ENCODE results near the gene TNFSF4.
"Not testable (repeated sequence)": the region's sequence is repeated elsewhere in the genome, so short reads cannot be mapped to it uniquely, and the experiment has no call there.

Gene TNFSF4

GRCh38 chr1:173239058-173239457, 31.9 kb upstream of the TNFSF4 start:
- Histone ChIP-seq H3K4me3 (ENCODE audit: low read depth in 1 of 5, low read length in 5 of 5) (no peak overlapping the region), H3K9me3 (ENCODE audit: control insufficient read depth in 5 of 5, low read length in 5 of 5) (peaks cover 4 to 24% (median 13%) of the 10 kb centered on the region in 5 donors), H3K27me3 (ENCODE audit: control insufficient read depth in 5 of 5, insufficient read depth in 4 of 5, low read length in 5 of 5) (no peaks in the 10 kb centered on the region), H3K36me3 (ENCODE audit: control insufficient read depth in 5 of 5, insufficient read depth in 5 of 5, low read length in 5 of 5) (peaks cover 0 to 6% (median 0%) of the 10 kb centered on the region in 5 donors), H3K4me1 (ENCODE audit: control insufficient read depth in 5 of 5, insufficient read depth in 5 of 5, low read length in 5 of 5) (no peaks in the 10 kb centered on the region), H3K9ac (ENCODE audit: low read length in 5 of 5) (no peak overlapping the region), H3K27ac (ENCODE audit: low read depth, low read length) (no peak overlapping the region)

GRCh38 chr1:173234899-173235298, 27.8 kb upstream of the TNFSF4 start:
- Histone ChIP-seq H3K9ac (ENCODE audit: low read length in 5 of 5) (no peak overlapping the region), H3K27me3 (ENCODE audit: control insufficient read depth in 5 of 5, insufficient read depth in 4 of 5, low read length in 5 of 5) (no peaks in the 10 kb centered on the region), H3K4me1 (ENCODE audit: control insufficient read depth in 5 of 5, insufficient read depth in 5 of 5, low read length in 5 of 5) (no peaks in the 10 kb centered on the region), H3K9me3 (ENCODE audit: control insufficient read depth in 5 of 5, low read length in 5 of 5) (peaks cover 0 to 3% (median 0%) of the 10 kb centered on the region in 5 donors), H3K27ac (ENCODE audit: low read depth, low read length) (no peak overlapping the region), H3K36me3 (ENCODE audit: control insufficient read depth in 5 of 5, insufficient read depth in 5 of 5, low read length in 5 of 5) (peaks cover 0 to 6% (median 0%) of the 10 kb centered on the region in 5 donors), H3K4me3 (ENCODE audit: low read depth in 1 of 5, low read length in 5 of 5) (no peak overlapping the region)

GRCh38 chr1:173234434-173234833, 27.3 kb upstream of the TNFSF4 start:
- H3K4me3 ChIP-seq (ENCODE audit: low read depth in 1 of 5, low read length in 5 of 5); H3K27ac ChIP-seq (ENCODE audit: low read depth, low read length); H3K36me3 ChIP-seq (ENCODE audit: control insufficient read depth in 5 of 5, insufficient read depth in 5 of 5, low read length in 5 of 5); H3K4me1 ChIP-seq (ENCODE audit: control insufficient read depth in 5 of 5, insufficient read depth in 5 of 5, low read length in 5 of 5); H3K27me3 ChIP-seq (ENCODE audit: control insufficient read depth in 5 of 5, insufficient read depth in 4 of 5, low read length in 5 of 5); H3K9ac ChIP-seq (ENCODE audit: low read length in 5 of 5); H3K9me3 ChIP-seq (ENCODE audit: control insufficient read depth in 5 of 5, low read length in 5 of 5): not testable (repeated sequence)

GRCh38 chr1:173229031-173229430, 21.9 kb upstream of the TNFSF4 start:
- not testable (repeated sequence) for H3K4me3 ChIP-seq (ENCODE audit: low read depth in 1 of 5, low read length in 5 of 5); H3K9me3 ChIP-seq (ENCODE audit: control insufficient read depth in 5 of 5, low read length in 5 of 5); H3K9ac ChIP-seq (ENCODE audit: low read length in 5 of 5); H3K4me1 ChIP-seq (ENCODE audit: control insufficient read depth in 5 of 5, insufficient read depth in 5 of 5, low read length in 5 of 5); H3K27me3 ChIP-seq (ENCODE audit: control insufficient read depth in 5 of 5, insufficient read depth in 4 of 5, low read length in 5 of 5); H3K36me3 ChIP-seq (ENCODE audit: control insufficient read depth in 5 of 5, insufficient read depth in 5 of 5, low read length in 5 of 5); H3K27ac ChIP-seq (ENCODE audit: low read depth, low read length)

GRCh38 chr1:173224949-173225348, 17.8 kb upstream of the TNFSF4 start:
- no peak overlapping the region for H3K4me3 ChIP-seq (ENCODE audit: low read depth in 1 of 5, low read length in 5 of 5)
- H3K9me3 ChIP-seq (ENCODE audit: control insufficient read depth in 5 of 5, low read length in 5 of 5), result no peaks in the 10 kb centered on the region
- H3K9ac ChIP-seq (ENCODE audit: low read length in 5 of 5), result no peak overlapping the region
- H3K4me1 ChIP-seq (ENCODE audit: control insufficient read depth in 5 of 5, insufficient read depth in 5 of 5, low read length in 5 of 5), result no peaks in the 10 kb centered on the region
- no peak overlapping the region for H3K27ac ChIP-seq (ENCODE audit: low read depth, low read length)
- H3K36me3 ChIP-seq (ENCODE audit: control insufficient read depth in 5 of 5, insufficient read depth in 5 of 5, low read length in 5 of 5), result no peaks in the 10 kb centered on the region
- H3K27me3 ChIP-seq (ENCODE audit: control insufficient read depth in 5 of 5, insufficient read depth in 4 of 5, low read length in 5 of 5), result no peaks in the 10 kb centered on the region

- Histone ChIP-seq H3K36me3 (ENCODE audit: control insufficient read depth in 5 of 5, insufficient read depth in 5 of 5, low read length in 5 of 5) (no peaks in the 10 kb centered on the region), H3K9ac (ENCODE audit: low read length in 5 of 5) (no peak overlapping the region)
Observed at GRCh38 chr1:173224280-173224892, 17.3 kb upstream of the TNFSF4 start.

GRCh38 chr1:173223031-173223380, 15.9 kb upstream of the TNFSF4 start:
- no peak overlapping the region for H3K9ac ChIP-seq (ENCODE audit: low read length in 5 of 5)
- no peaks in the 10 kb centered on the region for H3K9me3 ChIP-seq (ENCODE audit: control insufficient read depth in 5 of 5, low read length in 5 of 5)
- no peak overlapping the region for H3K27ac ChIP-seq (ENCODE audit: low read depth, low read length)
- no peak overlapping the region for H3K4me3 ChIP-seq (ENCODE audit: low read depth in 1 of 5, low read length in 5 of 5)
- H3K36me3 ChIP-seq (ENCODE audit: control insufficient read depth in 5 of 5, insufficient read depth in 5 of 5, low read length in 5 of 5), result no peaks in the 10 kb centered on the region
- H3K4me1 ChIP-seq (ENCODE audit: control insufficient read depth in 5 of 5, insufficient read depth in 5 of 5, low read length in 5 of 5), result no peaks in the 10 kb centered on the region
- H3K27me3 ChIP-seq (ENCODE audit: control insufficient read depth in 5 of 5, insufficient read depth in 4 of 5, low read length in 5 of 5), result no peaks in the 10 kb centered on the region

More at GRCh38 chr1:173224280-173224892, 17.3 kb upstream of the TNFSF4 start:
- Histone ChIP-seq H3K4me1 (ENCODE audit: control insufficient read depth in 5 of 5, insufficient read depth in 5 of 5, low read length in 5 of 5) (no peaks in the 10 kb centered on the region), H3K9me3 (ENCODE audit: control insufficient read depth in 5 of 5, low read length in 5 of 5) (no peaks in the 10 kb centered on the region), H3K27ac (ENCODE audit: low read depth, low read length) (no peak overlapping the region), H3K27me3 (ENCODE audit: control insufficient read depth in 5 of 5, insufficient read depth in 4 of 5, low read length in 5 of 5) (no peaks in the 10 kb centered on the region), H3K4me3 (ENCODE audit: low read depth in 1 of 5, low read length in 5 of 5) (no peak overlapping the region)

- H3K27me3 ChIP-seq (ENCODE audit: control insufficient read depth in 5 of 5, insufficient read depth in 4 of 5, low read length in 5 of 5), result no peaks in the 10 kb centered on the region
- no peak overlapping the region for H3K9ac ChIP-seq (ENCODE audit: low read length in 5 of 5)
- no peaks in the 10 kb centered on the region for H3K4me1 ChIP-seq (ENCODE audit: control insufficient read depth in 5 of 5, insufficient read depth in 5 of 5, low read length in 5 of 5)
- H3K9me3 ChIP-seq (ENCODE audit: control insufficient read depth in 5 of 5, low read length in 5 of 5), result no peaks in the 10 kb centered on the region
- H3K36me3 ChIP-seq (ENCODE audit: control insufficient read depth in 5 of 5, insufficient read depth in 5 of 5, low read length in 5 of 5), result no peaks in the 10 kb centered on the region
- H3K27ac ChIP-seq (ENCODE audit: low read depth, low read length), result no peak overlapping the region
- no peak overlapping the region for H3K4me3 ChIP-seq (ENCODE audit: low read depth in 1 of 5, low read length in 5 of 5)
Observed at GRCh38 chr1:173222149-173223030, 15.3 kb upstream of the TNFSF4 start.

- Histone ChIP-seq H3K27me3 (ENCODE audit: control insufficient read depth in 5 of 5, insufficient read depth in 4 of 5, low read length in 5 of 5) (no peaks in the 10 kb centered on the region), H3K9ac (ENCODE audit: low read length in 5 of 5) (no peak overlapping the region), H3K36me3 (ENCODE audit: control insufficient read depth in 5 of 5, insufficient read depth in 5 of 5, low read length in 5 of 5) (no peaks in the 10 kb centered on the region), H3K4me1 (ENCODE audit: control insufficient read depth in 5 of 5, insufficient read depth in 5 of 5, low read length in 5 of 5) (no peaks in the 10 kb centered on the region), H3K9me3 (ENCODE audit: control insufficient read depth in 5 of 5, low read length in 5 of 5) (no peaks in the 10 kb centered on the region), H3K27ac (ENCODE audit: low read depth, low read length) (no peak overlapping the region), H3K4me3 (ENCODE audit: low read depth in 1 of 5, low read length in 5 of 5) (no peak overlapping the region)
Observed at GRCh38 chr1:173220157-173220556, 13.0 kb upstream of the TNFSF4 start.

- Histone ChIP-seq H3K27ac (ENCODE audit: low read depth, low read length) (no peak overlapping the region), H3K9ac (ENCODE audit: low read length in 5 of 5) (no peak overlapping the region), H3K27me3 (ENCODE audit: control insufficient read depth in 5 of 5, insufficient read depth in 4 of 5, low read length in 5 of 5) (no peaks in the 10 kb centered on the region), H3K4me3 (ENCODE audit: low read depth in 1 of 5, low read length in 5 of 5) (no peak overlapping the region), H3K4me1 (ENCODE audit: control insufficient read depth in 5 of 5, insufficient read depth in 5 of 5, low read length in 5 of 5) (no peaks in the 10 kb centered on the region), H3K36me3 (ENCODE audit: control insufficient read depth in 5 of 5, insufficient read depth in 5 of 5, low read length in 5 of 5) (no peaks in the 10 kb centered on the region), H3K9me3 (ENCODE audit: control insufficient read depth in 5 of 5, low read length in 5 of 5) (no peaks in the 10 kb centered on the region)
Observed at GRCh38 chr1:173213665-173214064, 6.5 kb upstream of the TNFSF4 start.
